Activated B cell treated with CpG ODN at 0.5 μM for 24 hours (primary cell): ENCODE data around the gene ZNF689. TPM values are rescaled to one million over a fixed set of nuclear protein-coding genes. Genes with fewer than 3 reads are reported as not detected.
"Not testable (repeated sequence)": the region's sequence is repeated elsewhere in the genome, so short reads cannot be mapped to it uniquely, and the experiment has no call there.

Source experiments
- ATAC-seq: fragments of 200-7000 bp; cut with Tn5 transposase; one replicate; pipeline ENCODE4 v1.10.0; 2021; ENCODE audit warnings: low read depth, mild to moderate bottlenecking, moderate library complexity
- CTCF ChIA-PET: fragments of 350-600 bp; sonication (Branson Sonifier 250); formaldehyde crosslinking; loops from one replicate; lab custom pipeline; 2021; ENCODE audit warnings: antibody characterized with exemption; lab: Charles Lee
- POLR2A ChIA-PET: fragments of 350-600 bp; sonication (Branson Sonifier 250); formaldehyde crosslinking; loops from one replicate; lab custom pipeline; 2021; ENCODE audit warnings: antibody characterized with exemption; lab: Charles Lee
- DNase-seq: peaks from one replicate; pipeline ENCODE4 v3.0.0; 2022
- H3K27ac Mint-ChIP-seq: one replicate; pipeline ENCODE4 v1.8.0; 2020; ENCODE audit warnings: mixed read lengths
- H3K27me3 Mint-ChIP-seq: one replicate; pipeline ENCODE4 v1.8.0; 2021; ENCODE audit warnings: mixed read lengths
- H3K36me3 Mint-ChIP-seq: one replicate; pipeline ENCODE4 v1.8.0; 2021; ENCODE audit warnings: low read depth, mixed read lengths
- H3K4me1 Mint-ChIP-seq: one replicate; pipeline ENCODE4 v1.8.0; 2021; ENCODE audit warnings: mixed read lengths
- H3K4me3 Mint-ChIP-seq: one replicate; pipeline ENCODE4 v1.8.0; 2020; ENCODE audit warnings: mild to moderate bottlenecking, mixed read lengths
- H3K9me3 Mint-ChIP-seq: one replicate; pipeline ENCODE4 v1.8.0; 2020; ENCODE audit warnings: mixed read lengths
- CTCF ChIP-seq: fragments of 200-600 bp; IDR thresholded peaks from one replicate; pipeline ENCODE4 v1.8.0; 2022; ENCODE audit warnings: antibody characterized with exemption, mild to moderate bottlenecking
- intact Hi-C: fragments of 100-400 bp; cut with micrococcal nuclease; formaldehyde crosslinking; loops from one replicate; pipeline ENCODE4 v1.15.1; 2024
- total RNA-seq: library from RNA; stranded (reverse); gene quantifications from 2 replicates; pipeline ENCODE4 v1.2.3, GENCODE V29; 2022

Gene ZNF689
- total RNA-seq, 1 donor from 2014 or later, result 10.1 TPM

GRCh38 chr16:30637944-30638343 is 27.8 kb upstream of the ZNF689 start:
- CTCF ChIA-PET, result interaction anchor here (0.6 to 1.1 kb wide), 2 partner anchors 56 to 111 kb away, joined by 3 to 4 read pairs; no protein-coding TSS in a partner anchor
- H3K27me3 Mint-ChIP-seq, result no peaks in the 10 kb centered on the region
- peaks cover 5% of the 10 kb centered on the region for H3K36me3 Mint-ChIP-seq
- no peak overlapping the region for H3K4me3 Mint-ChIP-seq
- H3K4me1 Mint-ChIP-seq, result peaks cover 21% of the 10 kb centered on the region
- DNase-seq (no peak), ATAC-seq (no peak)
- no peak overlapping the region for H3K27ac Mint-ChIP-seq
- TF ChIP-seq CTCF, result no peak
- POLR2A ChIA-PET, result interaction anchor here (0.6 to 6.1 kb wide), 4 partner anchors 21 to 208 kb away, joined by 3 to 65 read pairs (median 4); partner anchors contain the start of genes DCTPP1, FBRS and ZNF688
- H3K9me3 Mint-ChIP-seq, result no peaks in the 10 kb centered on the region
- intact Hi-C loops, result no loop called here

GRCh38 chr16:30637139-30637538 is 26.9 kb upstream of the ZNF689 start:
- H3K9me3 Mint-ChIP-seq, H3K36me3 Mint-ChIP-seq, H3K4me3 Mint-ChIP-seq, DNase-seq, H3K27ac Mint-ChIP-seq, intact Hi-C loops, H3K27me3 Mint-ChIP-seq, ATAC-seq: not testable (repeated sequence)
- CTCF ChIA-PET, result interaction anchor here (0.6 to 1.1 kb wide), 3 partner anchors 55 to 1520 kb away, joined by 3 to 4 read pairs (median 3); no protein-coding TSS in a partner anchor
- H3K4me1 Mint-ChIP-seq, result peaks cover 21% of the 10 kb centered on the region
- POLR2A ChIA-PET, result interaction anchor here (0.6 to 6.1 kb wide), 7 partner anchors 22 to 266 kb away, joined by 3 to 65 read pairs (median 5); partner anchors contain the start of genes FBRS and ZNF688

- Mint-ChIP-seq H3K27me3 (no peaks in the 10 kb centered on the region), H3K27ac (no peak overlapping the region), H3K4me3 (no peak overlapping the region)
Measured at GRCh38 chr16:30636599-30636998, 26.4 kb upstream of the ZNF689 start.

GRCh38 chr16:30633526-30633925 is 23.3 kb upstream of the ZNF689 start:
- ChIA-PET CTCF (interaction anchor here (0.6 to 1.0 kb wide), 3 partner anchors 17 to 297 kb away, joined by 3 read pairs; partner anchors contain the start of genes DCTPP1 and PRR14), POLR2A (interaction anchor here (0.6 to 6.1 kb wide), 27 partner anchors 15 to 569 kb away, joined by 3 to 65 read pairs (median 6); partner anchors contain the start of genes ALDOA, CORO1A, DCTPP1 and FBRS)
- H3K27ac Mint-ChIP-seq, result peak overlapping the region; percentile 97
- H3K36me3 Mint-ChIP-seq, result peaks cover 5% of the 10 kb centered on the region
- no peaks in the 10 kb centered on the region for H3K27me3 Mint-ChIP-seq
- peaks cover 25% of the 10 kb centered on the region for H3K4me1 Mint-ChIP-seq
- no peak for TF ChIP-seq CTCF
- no peak for DNase-seq
- no peaks in the 10 kb centered on the region for H3K9me3 Mint-ChIP-seq
- H3K4me3 Mint-ChIP-seq, result peak overlapping the region; percentile 95
- ATAC-seq, result no peak
- intact Hi-C loops, result no loop called here

More at GRCh38 chr16:30636599-30636998, 26.4 kb upstream of the ZNF689 start:
- ChIA-PET CTCF (interaction anchor here (0.7 kb wide), 1 partner anchor 1519 kb away, joined by 3 read pairs; no protein-coding TSS in a partner anchor), POLR2A (interaction anchor here (0.6 to 6.1 kb wide), 6 partner anchors 23 to 265 kb away, joined by 3 to 65 read pairs (median 5); partner anchors contain the start of genes FBRS and ZNF688)
- Mint-ChIP-seq H3K9me3 (no peaks in the 10 kb centered on the region), H3K36me3 (peaks cover 5% of the 10 kb centered on the region), H3K4me1 (peaks cover 21% of the 10 kb centered on the region)
- no peak for DNase-seq
- TF ChIP-seq CTCF, result no peak
- intact Hi-C loops, result no loop called here
- ATAC-seq, result no peak

GRCh38 chr16:30632454-30632853 is 22.3 kb upstream of the ZNF689 start:
- not testable (repeated sequence) for H3K4me3 Mint-ChIP-seq

More at GRCh38 chr16:30632454-30632853, 22.3 kb upstream of the ZNF689 start:
- ATAC-seq, H3K36me3 Mint-ChIP-seq, DNase-seq, H3K9me3 Mint-ChIP-seq, H3K27ac Mint-ChIP-seq, H3K27me3 Mint-ChIP-seq, intact Hi-C loops: not testable (repeated sequence)
- H3K4me1 Mint-ChIP-seq, result peaks cover 24% of the 10 kb centered on the region
- ChIA-PET CTCF (interaction anchor here (1.4 kb wide), 1 partner anchor 18 kb away, joined by 6 read pairs; the partner anchor contains the start of gene PRR14), POLR2A (interaction anchor here (1.2 to 6.1 kb wide), 3 partner anchors 18 to 27 kb away, joined by 5 to 65 read pairs (median 10); partner anchors contain the start of genes FBRS, PRR14 and ZNF689)
